Lower leg skin (tissue), 3 donors: ENCODE measurements around the gene KYNU.
"Not testable (repeated sequence)": the region's sequence is repeated elsewhere in the genome, so short reads cannot be mapped to it uniquely, and the experiment has no call there.

Experiments
- POLR2A ChIP-seq, 2 donors: fragments of 450-650 bp; IDR thresholded peaks; one replicate each; pipeline ENCODE4 v1.6.1; 2016 to 2017; ENCODE audit warnings: antibody characterized with exemption in 2 of 2, mild to moderate bottlenecking in 1 of 2, moderate library complexity in 1 of 2
- TF ChIP-seq, protein P1 (sequence below), 3 donors: fragments of 450-650 bp; IDR thresholded peaks; one replicate each; pipeline ENCODE4 v1.5.1; 2016; ENCODE audit warnings: antibody characterized with exemption in 3 of 3, mild to moderate bottlenecking in 3 of 3, moderate library complexity in 2 of 3

DNA sequence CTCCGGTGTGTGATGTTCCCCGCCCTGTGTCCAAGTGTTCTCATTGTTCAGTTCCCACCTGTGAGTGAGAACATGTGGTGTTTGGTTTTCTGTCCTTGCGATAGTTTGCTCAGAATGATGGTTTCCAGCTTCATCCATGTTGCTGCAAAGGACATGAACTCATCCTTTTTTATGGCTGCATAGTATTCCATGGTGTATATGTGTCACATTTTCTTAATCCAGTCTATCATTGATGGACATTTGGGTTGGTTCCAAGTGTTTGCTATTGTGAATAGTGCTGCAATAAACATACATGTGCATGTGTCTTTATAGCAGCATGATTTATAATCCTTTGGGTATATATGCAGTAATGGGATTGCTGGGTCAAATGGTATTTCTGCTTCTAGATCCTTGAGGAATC, 5.0 kb downstream of the KYNU start:
- TF ChIP-seq POLR2A (IDR thresholded peaks at IDR 0.05) = not testable (repeated sequence)
- TF ChIP-seq, protein P1, sequence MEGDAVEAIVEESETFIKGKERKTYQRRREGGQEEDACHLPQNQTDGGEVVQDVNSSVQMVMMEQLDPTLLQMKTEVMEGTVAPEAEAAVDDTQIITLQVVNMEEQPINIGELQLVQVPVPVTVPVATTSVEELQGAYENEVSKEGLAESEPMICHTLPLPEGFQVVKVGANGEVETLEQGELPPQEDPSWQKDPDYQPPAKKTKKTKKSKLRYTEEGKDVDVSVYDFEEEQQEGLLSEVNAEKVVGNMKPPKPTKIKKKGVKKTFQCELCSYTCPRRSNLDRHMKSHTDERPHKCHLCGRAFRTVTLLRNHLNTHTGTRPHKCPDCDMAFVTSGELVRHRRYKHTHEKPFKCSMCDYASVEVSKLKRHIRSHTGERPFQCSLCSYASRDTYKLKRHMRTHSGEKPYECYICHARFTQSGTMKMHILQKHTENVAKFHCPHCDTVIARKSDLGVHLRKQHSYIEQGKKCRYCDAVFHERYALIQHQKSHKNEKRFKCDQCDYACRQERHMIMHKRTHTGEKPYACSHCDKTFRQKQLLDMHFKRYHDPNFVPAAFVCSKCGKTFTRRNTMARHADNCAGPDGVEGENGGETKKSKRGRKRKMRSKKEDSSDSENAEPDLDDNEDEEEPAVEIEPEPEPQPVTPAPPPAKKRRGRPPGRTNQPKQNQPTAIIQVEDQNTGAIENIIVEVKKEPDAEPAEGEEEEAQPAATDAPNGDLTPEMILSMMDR (IDR thresholded peaks at IDR 0.05) = not testable (repeated sequence)
